Pancreas (tissue), 10 donors: ENCODE measurements around the gene JAKMIP1. TPM values are rescaled to one million over a fixed set of nuclear protein-coding genes. Genes with fewer than 3 reads are reported as not detected.
A peak's percentile ranks its signal among the peaks of the same experiment; 100 is the strongest.

Source experiments
- ATAC-seq, 4 donors: fragments of 200-7000 bp; cut with Tn5 transposase; one replicate each; pipeline versions ENCODE4 v1.8.0 to v1.9.1; 2020; ENCODE audit warnings: mild to moderate bottlenecking in 4 of 4, moderate library complexity in 4 of 4
- DNase-seq, 6 donors: peaks; one replicate each; pipeline ENCODE4 v3.0.0-alpha.2; 2020
- FAIRE-seq: peaks from 2 replicates; lab custom pipeline; 2012; peaks lifted over from hg19 to GRCh38; lab: Jason Lieb, UNC
- H3K27ac ChIP-seq, 4 donors: fragments of 200-600 bp; sonication (generic); 1 replicate in 3 of 4; 2 replicates in 1 of 4; pipeline versions ENCODE4 v1.5.0 to v1.8.0; 2020
- H3K27me3 ChIP-seq, 4 donors: fragments of 200-600 bp; one replicate each; pipeline ENCODE4 v1.8.0; 2021
- H3K36me3 ChIP-seq, 3 donors: fragments of 200-600 bp; sonication (generic) in 1 of 3; one replicate each; pipeline versions ENCODE4 v1.5.0 to v1.8.0; 2020 to 2021
- H3K4me1 ChIP-seq, 3 donors: fragments of 200-600 bp; one replicate each; pipeline ENCODE4 v1.8.0; 2021
- H3K4me3 ChIP-seq, 4 donors: fragments of 200-600 bp; sonication (generic) in 2 of 4; one replicate each; pipeline versions ENCODE4 v1.5.0 to v1.8.0; 2020 to 2021
- H3K9me3 ChIP-seq, 4 donors: fragments of 200-600 bp; one replicate each; pipeline ENCODE4 v1.8.0; 2021
- WGBS, 2 donors: extraction: QIAGEN DNeasy Blood & Tissue Kit; methylation state at CpG; one replicate each; pipeline ENCODE4 v1.1.7; 2013; 5-methylcytosine and 5-hydroxymethylcytosine counted together
- intact Hi-C, 3 donors: fragments of 100-400 bp; cut with DNase I; formaldehyde crosslinking; loops; one replicate each; pipeline versions ENCODE4 v1.11.1 to v1.14.2; 2022
- polyA plus RNA-seq, 2 donors: library from polyadenylated mRNA; stranded (reverse); fragments of 200-250 nt; gene quantifications; one replicate each; pipeline ENCODE4 v1.2.3, GENCODE V29; 2013
- total RNA-seq, 6 donors: library from RNA; stranded (reverse); fragmentation: NEBNext Ultra II Directional in 4 of 6; extraction: Animal tissue kit (Norgen Biotek cat#: 25700) in 4 of 6; gene quantifications; one replicate each; pipeline versions ENCODE4 v1.2.1 to v1.2.4, GENCODE V29; 2021 to 2023
- TF ChIP-seq, protein P1 (sequence below), 4 donors: fragments of 200-600 bp; sonication (generic) in 3 of 4; IDR thresholded peaks; one replicate each; pipeline versions ENCODE4 v1.5.0 to v1.8.0; 2021; ENCODE audit warnings: antibody characterized with exemption in 4 of 4
- donor health status: healthy with polysubstance abuse.
- donor health status: DM: no; HTN: no; CAD: no; lungs with moderate emphysema.
- donor health status: DM: no; HTN: no; CAD: no.
- donor health status: control.
- donor health status: control.
- donor health status: Bipolar disorder and iron deficiency.
- donor health status: DM: yes; HTN: yes; CAD: no.
- donor health status: DM: no; HTN: no; CAD: no.
- donor health status: DM: no; HTN: no; CAD: no.
- donor health status: DM: yes; HTN: yes; CAD: no.

Gene JAKMIP1
- total and polyA plus RNA-seq, 8 donors, result 0.16 to 4.3 (median 0.59) TPM

DNA sequence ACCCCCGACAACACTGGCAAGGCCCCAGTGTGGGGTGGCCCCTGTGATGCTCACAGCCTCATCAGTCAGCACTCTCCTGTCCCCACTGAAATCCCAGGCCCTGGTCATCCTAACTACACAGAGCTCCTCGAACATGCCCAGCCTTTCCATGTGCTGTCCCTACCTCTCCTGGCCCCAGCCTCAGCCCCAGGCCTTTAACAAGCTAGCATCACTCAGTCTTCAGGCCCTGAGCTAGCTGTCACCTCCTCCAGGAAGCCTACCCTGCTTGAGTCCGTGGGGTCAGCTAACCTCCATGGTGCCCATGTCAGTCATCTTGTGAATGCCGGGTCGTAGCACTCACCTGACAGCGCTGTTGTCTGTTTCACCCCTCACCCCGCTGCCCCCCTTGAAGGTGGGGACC, 156.5 kb downstream of the JAKMIP1 start:
- H3K9me3 ChIP-seq, result no peaks in the 10 kb centered on the region
- H3K27ac ChIP-seq, result no peak overlapping the region
- FAIRE-seq, result no peak
- DNase-seq, result no peak
- TF ChIP-seq, protein P1, sequence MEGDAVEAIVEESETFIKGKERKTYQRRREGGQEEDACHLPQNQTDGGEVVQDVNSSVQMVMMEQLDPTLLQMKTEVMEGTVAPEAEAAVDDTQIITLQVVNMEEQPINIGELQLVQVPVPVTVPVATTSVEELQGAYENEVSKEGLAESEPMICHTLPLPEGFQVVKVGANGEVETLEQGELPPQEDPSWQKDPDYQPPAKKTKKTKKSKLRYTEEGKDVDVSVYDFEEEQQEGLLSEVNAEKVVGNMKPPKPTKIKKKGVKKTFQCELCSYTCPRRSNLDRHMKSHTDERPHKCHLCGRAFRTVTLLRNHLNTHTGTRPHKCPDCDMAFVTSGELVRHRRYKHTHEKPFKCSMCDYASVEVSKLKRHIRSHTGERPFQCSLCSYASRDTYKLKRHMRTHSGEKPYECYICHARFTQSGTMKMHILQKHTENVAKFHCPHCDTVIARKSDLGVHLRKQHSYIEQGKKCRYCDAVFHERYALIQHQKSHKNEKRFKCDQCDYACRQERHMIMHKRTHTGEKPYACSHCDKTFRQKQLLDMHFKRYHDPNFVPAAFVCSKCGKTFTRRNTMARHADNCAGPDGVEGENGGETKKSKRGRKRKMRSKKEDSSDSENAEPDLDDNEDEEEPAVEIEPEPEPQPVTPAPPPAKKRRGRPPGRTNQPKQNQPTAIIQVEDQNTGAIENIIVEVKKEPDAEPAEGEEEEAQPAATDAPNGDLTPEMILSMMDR (IDR thresholded peaks at IDR 0.05), result no peak
- H3K27me3 ChIP-seq, result peaks cover 0 to 5% (median 0%) of the 10 kb centered on the region in 4 donors
- ATAC-seq, result no peak
- WGBS, 2 donors, result 44 to 65% methylated on average over 7 of the region's 7 CpGs
- intact Hi-C loops, result no loop called here
- no peak overlapping the region for H3K4me3 ChIP-seq
- no peaks in the 10 kb centered on the region for H3K4me1 ChIP-seq
- no peaks in the 10 kb centered on the region for H3K36me3 ChIP-seq

DNA sequence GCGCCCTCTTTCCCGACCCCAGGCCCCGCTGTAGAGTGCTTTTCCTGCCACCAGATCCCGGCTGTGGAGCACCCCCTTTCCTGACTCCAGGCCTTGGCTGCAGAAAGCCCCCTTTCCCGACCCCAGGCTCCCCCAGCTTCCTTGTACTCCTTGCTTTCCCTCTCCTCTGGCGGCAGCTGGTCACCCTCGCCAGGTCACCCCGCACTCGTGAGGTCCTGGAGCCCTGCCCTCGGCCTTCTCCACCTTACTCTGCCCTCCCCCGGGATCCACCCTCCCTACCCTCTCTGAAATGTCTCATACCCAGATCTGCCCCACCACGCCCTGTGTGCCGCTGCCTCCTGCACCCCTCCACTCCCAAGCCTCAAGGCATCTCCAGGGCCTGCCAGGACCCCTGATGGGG, 157.2 kb downstream of the JAKMIP1 start:
- DNase-seq (no peak), FAIRE-seq (no peak), ATAC-seq (no peak)
- no peaks in the 10 kb centered on the region for H3K4me1 ChIP-seq
- TF ChIP-seq, protein P1 (IDR thresholded peaks at IDR 0.05), result no peak
- intact Hi-C loops, result no loop called here
- no peak overlapping the region for H3K27ac ChIP-seq
- peaks cover 0 to 5% (median 0%) of the 10 kb centered on the region in 4 donors for H3K27me3 ChIP-seq
- H3K4me3 ChIP-seq, result no peak overlapping the region
- 52 to 61% methylated on average over 13 of the region's 13 CpGs for WGBS, 2 donors
- no peaks in the 10 kb centered on the region for H3K9me3 ChIP-seq
- no peaks in the 10 kb centered on the region for H3K36me3 ChIP-seq

DNA sequence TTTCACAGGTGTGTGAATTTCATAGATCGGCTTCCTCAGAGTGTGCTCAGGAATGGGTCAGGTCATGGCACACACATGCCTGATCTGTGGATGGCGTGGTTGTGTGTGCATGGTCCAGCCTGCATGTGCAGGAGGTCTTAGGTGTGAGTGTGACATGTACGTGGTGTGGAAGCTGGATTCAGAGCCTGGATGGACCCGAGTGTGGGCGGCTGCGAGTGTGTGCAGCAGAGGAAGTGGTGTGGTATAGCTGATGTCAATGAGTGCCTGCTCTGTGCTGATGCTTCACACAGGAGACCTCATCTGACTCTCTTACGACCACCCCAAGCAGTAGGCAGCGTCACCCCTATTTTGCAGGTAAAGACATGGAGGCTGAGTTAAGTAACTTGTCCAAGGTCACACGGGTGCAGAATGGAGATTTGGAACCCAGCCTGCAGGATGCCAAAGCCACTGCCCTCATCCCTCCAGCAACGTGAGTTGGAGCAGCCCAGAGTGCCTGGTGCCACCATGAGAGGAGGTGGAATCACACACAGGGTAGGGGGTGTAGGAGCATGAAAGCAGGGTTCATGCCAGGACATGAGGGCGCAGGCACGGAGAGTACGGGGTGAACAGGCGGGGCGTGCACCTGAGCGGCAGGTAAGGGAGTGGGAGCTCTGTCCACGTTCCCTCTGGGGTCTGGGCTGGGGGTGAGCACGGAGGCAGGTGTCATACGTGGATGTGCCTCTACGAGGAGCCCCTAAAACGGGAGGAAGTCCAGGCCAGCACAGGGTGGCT, 157.9 kb downstream of the JAKMIP1 start:
- 54 to 59% methylated on average over 21 of the region's 21 CpGs for WGBS, 2 donors
- peaks cover 0 to 5% (median 0%) of the 10 kb centered on the region in 4 donors for H3K27me3 ChIP-seq
- intact Hi-C loops, result no loop called here
- TF ChIP-seq, protein P1 (IDR thresholded peaks at IDR 0.05), result no peak
- no peaks in the 10 kb centered on the region for H3K9me3 ChIP-seq
- no peaks in the 10 kb centered on the region for H3K4me1 ChIP-seq
- H3K27ac ChIP-seq, result no peak overlapping the region
- no peaks in the 10 kb centered on the region for H3K36me3 ChIP-seq
- no peak overlapping the region for H3K4me3 ChIP-seq
- no peak for DNase-seq
- ATAC-seq, result no peak
- FAIRE-seq, result no peak

DNA sequence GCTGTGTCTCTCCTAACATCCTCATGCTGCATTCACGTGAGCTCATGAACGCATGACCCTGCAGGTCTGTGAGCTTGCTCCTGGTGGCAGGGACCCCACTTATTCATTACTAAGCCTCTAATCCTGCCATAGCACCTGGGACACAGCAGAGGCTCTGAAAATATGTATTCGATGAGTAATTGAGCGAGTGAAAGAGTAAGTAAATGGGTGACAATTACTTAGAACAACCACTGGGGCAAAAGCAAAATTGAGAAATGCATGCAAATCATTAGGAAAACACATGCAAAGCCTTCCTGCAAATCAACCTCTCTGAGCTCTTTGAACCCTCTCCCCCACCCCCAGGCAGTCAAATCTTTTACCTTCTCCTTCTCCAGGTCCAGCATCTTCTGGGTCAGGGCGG, 158.5 kb downstream of the JAKMIP1 start:
- 56 to 66% methylated on average over 5 of the region's 5 CpGs for WGBS, 2 donors
- Histone ChIP-seq H3K4me1 (no peaks in the 10 kb centered on the region), H3K36me3 (no peaks in the 10 kb centered on the region), H3K4me3 (no peak overlapping the region), H3K27me3 (peaks cover 0 to 5% (median 0%) of the 10 kb centered on the region in 4 donors), H3K27ac (no peak overlapping the region), H3K9me3 (no peaks in the 10 kb centered on the region)
- FAIRE-seq, result no peak
- intact Hi-C loops, result no loop called here
- no peak for DNase-seq
- TF ChIP-seq, protein P1 (IDR thresholded peaks at IDR 0.05), result no peak
- ATAC-seq, result no peak

DNA sequence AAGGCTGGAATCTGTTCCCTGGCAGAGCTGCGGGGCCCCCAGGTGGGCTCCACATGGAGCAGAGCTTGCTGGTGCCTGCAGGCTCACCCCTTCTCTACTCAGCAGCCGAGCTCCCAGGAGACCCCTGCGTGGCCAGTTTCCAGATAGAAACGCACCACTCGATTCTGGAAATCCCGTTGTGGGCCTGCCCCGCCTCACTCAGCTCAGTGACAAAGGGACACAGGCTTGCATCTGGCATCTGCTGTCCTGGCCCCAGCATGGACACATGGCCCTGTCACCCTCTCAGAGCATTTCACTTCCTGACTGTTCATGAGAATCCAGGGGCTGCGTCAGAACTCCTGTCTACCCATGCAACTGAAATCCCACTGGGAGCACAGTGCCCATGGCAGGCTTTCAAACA, 161.6 kb downstream of the JAKMIP1 start:
- ATAC-seq, result no peak
- DNase-seq, result peak in 1 of 6 donors; percentile 41
- 58 to 66% methylated on average over 8 of the region's 8 CpGs for WGBS, 2 donors
- Histone ChIP-seq H3K4me1 (no peaks in the 10 kb centered on the region), H3K4me3 (no peak overlapping the region), H3K9me3 (no peaks in the 10 kb centered on the region), H3K27ac (no peak overlapping the region), H3K36me3 (no peaks in the 10 kb centered on the region), H3K27me3 (no peaks in the 10 kb centered on the region)
- intact Hi-C loops, result no loop called here
- FAIRE-seq, result no peak
- TF ChIP-seq, protein P1 (IDR thresholded peaks at IDR 0.05), result no peak
